Fibroblast of skin of left biceps (primary cell): ENCODE measurements around the gene HNF4A.

Source experiments
- DNase-seq, 2 experiments: peaks; one replicate each; pipeline ENCODE4 v3.0.0-alpha.2; 2013; ENCODE audit warnings: low read depth in 2 of 2

Gene HNF4A

GRCh38 chr20:44392776-44393607, 37.5 kb downstream of the HNF4A start:
- no peak for DNase-seq

- DNase-seq: no peak
Measured at GRCh38 chr20:44393608-44394451, 38.3 kb downstream of the HNF4A start.

- DNase-seq: no peak
Measured at GRCh38 chr20:44394452-44394701, 38.9 kb downstream of the HNF4A start.

GRCh38 chr20:44394702-44395460, 39.4 kb downstream of the HNF4A start:
- no peak for DNase-seq

- DNase-seq: no peak
Measured at GRCh38 chr20:44395461-44396340, 40.2 kb downstream of the HNF4A start.

GRCh38 chr20:44396369-44397130, 41.1 kb downstream of the HNF4A start:
- DNase-seq: no peak

GRCh38 chr20:44398335-44398734, 42.8 kb downstream of the HNF4A start:
- DNase-seq: peak; percentile 32 to 40

GRCh38 chr20:44399446-44399845, 43.9 kb downstream of the HNF4A start:
- no peak for DNase-seq

GRCh38 chr20:44400671-44400969, 45.1 kb downstream of the HNF4A start:
- DNase-seq: no peak

GRCh38 chr20:44400970-44401769, 45.7 kb downstream of the HNF4A start:
- DNase-seq: no peak

GRCh38 chr20:44401770-44402390, 46.4 kb downstream of the HNF4A start:
- no peak for DNase-seq

GRCh38 chr20:44402391-44403193, 47.1 kb downstream of the HNF4A start:
- DNase-seq: no peak

GRCh38 chr20:44403194-44404112, 48.0 kb downstream of the HNF4A start:
- no peak for DNase-seq

- DNase-seq: no peak
Measured at GRCh38 chr20:44404204-44405181, 49.0 kb downstream of the HNF4A start.

- no peak for DNase-seq
Measured at GRCh38 chr20:44405257-44405656, 49.8 kb downstream of the HNF4A start.

GRCh38 chr20:44405785-44406571, 50.5 kb downstream of the HNF4A start:
- DNase-seq: no peak
